Tibial nerve (tissue), 4 donors: ENCODE data around the gene ZNF362.

Source experiments
- EP300 ChIP-seq, 2 donors: sonication (generic); formaldehyde crosslinking; IDR thresholded peaks; one replicate each; pipeline ENCODE4 v1.6.1; 2017; ENCODE audit warnings: antibody characterized with exemption in 2 of 2, mild to moderate bottlenecking in 1 of 2
- POLR2A ChIP-seq, 2 donors: fragments of 450-650 bp; IDR thresholded peaks; one replicate each; pipeline ENCODE4 v1.6.1; 2017; ENCODE audit warnings: antibody characterized with exemption in 2 of 2, mild to moderate bottlenecking in 2 of 2, moderate library complexity in 2 of 2
- TF ChIP-seq, protein P1 (sequence below), 5 experiments: fragments of 200-600 bp in 3 of 5; fragments of 450-650 bp in 2 of 5; sonication (generic) in 3 of 5; IDR thresholded peaks; one replicate each; pipeline ENCODE4 v1.5.1; 2016 to 2019; ENCODE audit warnings: antibody characterized with exemption in 5 of 5, mild to moderate bottlenecking in 3 of 5, moderate library complexity in 2 of 5

DNA sequence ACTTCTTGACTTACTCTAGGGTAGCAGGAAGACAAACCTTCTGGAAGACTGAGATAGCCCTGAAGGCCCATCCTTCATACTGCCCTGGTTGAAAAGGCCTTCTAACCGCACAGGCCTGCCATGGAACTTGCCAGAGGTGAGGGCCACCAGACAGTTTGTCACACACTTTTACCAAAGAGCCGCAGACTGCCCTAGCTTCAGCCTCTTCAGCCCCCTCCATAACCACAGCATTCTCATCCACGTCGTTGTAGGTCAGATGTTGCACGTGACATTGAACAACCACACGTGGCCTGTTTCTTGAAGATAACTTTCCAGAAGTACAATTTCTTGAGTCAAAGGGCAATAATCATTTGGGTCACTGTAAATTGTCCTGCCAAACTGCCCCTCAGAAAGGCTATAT is 18.9 kb downstream of the ZNF362 start:
- TF ChIP-seq, protein P1, sequence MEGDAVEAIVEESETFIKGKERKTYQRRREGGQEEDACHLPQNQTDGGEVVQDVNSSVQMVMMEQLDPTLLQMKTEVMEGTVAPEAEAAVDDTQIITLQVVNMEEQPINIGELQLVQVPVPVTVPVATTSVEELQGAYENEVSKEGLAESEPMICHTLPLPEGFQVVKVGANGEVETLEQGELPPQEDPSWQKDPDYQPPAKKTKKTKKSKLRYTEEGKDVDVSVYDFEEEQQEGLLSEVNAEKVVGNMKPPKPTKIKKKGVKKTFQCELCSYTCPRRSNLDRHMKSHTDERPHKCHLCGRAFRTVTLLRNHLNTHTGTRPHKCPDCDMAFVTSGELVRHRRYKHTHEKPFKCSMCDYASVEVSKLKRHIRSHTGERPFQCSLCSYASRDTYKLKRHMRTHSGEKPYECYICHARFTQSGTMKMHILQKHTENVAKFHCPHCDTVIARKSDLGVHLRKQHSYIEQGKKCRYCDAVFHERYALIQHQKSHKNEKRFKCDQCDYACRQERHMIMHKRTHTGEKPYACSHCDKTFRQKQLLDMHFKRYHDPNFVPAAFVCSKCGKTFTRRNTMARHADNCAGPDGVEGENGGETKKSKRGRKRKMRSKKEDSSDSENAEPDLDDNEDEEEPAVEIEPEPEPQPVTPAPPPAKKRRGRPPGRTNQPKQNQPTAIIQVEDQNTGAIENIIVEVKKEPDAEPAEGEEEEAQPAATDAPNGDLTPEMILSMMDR (IDR thresholded peaks at IDR 0.05) = no peak
- TF ChIP-seq POLR2A (IDR thresholded peaks at IDR 0.05) (no peak), EP300 (IDR thresholded peaks at IDR 0.05) (no peak)
